Activated T-cell treated with anti-CD3 and anti-CD28 coated beads, Interleukin-2, amount 50 U/mL, for 24 hours (primary cell): ENCODE data around the gene TIMM23B.
"Not testable (repeated sequence)": the region's sequence is repeated elsewhere in the genome, so short reads cannot be mapped to it uniquely, and the experiment has no call there.

Source experiments
- DNase-seq: peaks from one replicate; pipeline ENCODE4 v3.0.0-alpha.2; 2020
- H3K27ac Mint-ChIP-seq: 2 replicates; pipeline ENCODE4 v1.8.0; 2020; ENCODE audit warnings: mild to moderate bottlenecking, mixed read lengths
- H3K27me3 Mint-ChIP-seq: 2 replicates; pipeline ENCODE4 v1.8.0; 2020; ENCODE audit warnings: mixed read lengths
- H3K36me3 Mint-ChIP-seq: 2 replicates; pipeline ENCODE4 v1.8.0; 2020; ENCODE audit warnings: low read depth, mixed read lengths
- H3K4me1 Mint-ChIP-seq: 2 replicates; pipeline ENCODE4 v1.8.0; 2020; ENCODE audit warnings: low read depth, mixed read lengths
- H3K4me3 Mint-ChIP-seq: 2 replicates; pipeline ENCODE4 v1.8.0; 2020; ENCODE audit warnings: mild to moderate bottlenecking, moderate library complexity, mixed read lengths
- H3K9me3 Mint-ChIP-seq: 2 replicates; pipeline ENCODE4 v1.8.0; 2020; ENCODE audit warnings: mixed read lengths

TIMM23B gene

DNA sequence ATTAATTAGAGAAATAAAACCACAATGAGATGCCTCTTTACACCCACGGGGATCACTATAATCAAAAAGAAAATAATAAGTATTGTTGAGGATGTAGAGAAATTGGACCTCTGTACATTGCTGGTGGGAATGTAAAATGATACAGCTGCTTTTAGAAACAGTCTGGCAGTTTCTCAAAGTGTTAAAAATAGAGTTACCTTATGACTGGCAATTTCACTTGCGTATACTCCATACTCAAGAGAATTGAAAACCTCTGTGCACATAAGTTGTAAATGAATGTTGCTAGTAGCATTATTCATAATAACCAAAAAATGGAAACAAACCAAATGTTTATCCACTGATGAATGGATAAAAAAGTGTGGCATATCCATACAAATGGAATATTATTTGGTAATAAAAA, 6.3 kb downstream of the TIMM23B start:
- not testable (repeated sequence) for H3K27me3 Mint-ChIP-seq, H3K4me3 Mint-ChIP-seq, H3K27ac Mint-ChIP-seq, H3K9me3 Mint-ChIP-seq, DNase-seq
- Mint-ChIP-seq H3K36me3 (peaks cover 58% of the 10 kb centered on the region), H3K4me1 (peaks cover 27% of the 10 kb centered on the region)

DNA sequence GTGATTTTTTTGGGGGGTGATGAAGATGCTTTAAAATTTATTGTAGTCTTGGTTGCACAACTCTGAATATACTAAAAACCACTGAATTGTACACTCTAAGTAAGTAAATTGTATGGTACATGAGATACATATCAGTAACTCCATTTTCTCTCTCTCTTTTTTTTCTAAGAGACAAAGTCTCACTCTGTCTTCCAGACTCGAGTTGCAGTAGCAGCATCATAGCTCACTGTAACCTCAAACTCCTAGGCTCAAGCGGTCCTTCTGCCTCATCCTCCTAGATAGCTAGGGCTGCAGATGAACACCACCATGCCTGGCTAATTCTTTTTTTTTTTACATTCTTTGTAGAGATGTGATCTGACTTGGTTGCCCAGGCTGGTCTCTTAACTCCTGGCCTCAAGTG, 6.9 kb downstream of the TIMM23B start:
- not testable (repeated sequence) for DNase-seq, H3K9me3 Mint-ChIP-seq, H3K27ac Mint-ChIP-seq, H3K27me3 Mint-ChIP-seq, H3K4me3 Mint-ChIP-seq
- Mint-ChIP-seq H3K4me1 (peaks cover 25% of the 10 kb centered on the region), H3K36me3 (peaks cover 58% of the 10 kb centered on the region)

GRCh38 chr10:49952006-49952405, 10.2 kb downstream of the TIMM23B start:
- not testable (repeated sequence) for H3K27me3 Mint-ChIP-seq, DNase-seq, H3K4me3 Mint-ChIP-seq, H3K27ac Mint-ChIP-seq, H3K9me3 Mint-ChIP-seq
- Mint-ChIP-seq H3K4me1 (peaks cover 10% of the 10 kb centered on the region), H3K36me3 (peaks cover 64% of the 10 kb centered on the region)

DNA sequence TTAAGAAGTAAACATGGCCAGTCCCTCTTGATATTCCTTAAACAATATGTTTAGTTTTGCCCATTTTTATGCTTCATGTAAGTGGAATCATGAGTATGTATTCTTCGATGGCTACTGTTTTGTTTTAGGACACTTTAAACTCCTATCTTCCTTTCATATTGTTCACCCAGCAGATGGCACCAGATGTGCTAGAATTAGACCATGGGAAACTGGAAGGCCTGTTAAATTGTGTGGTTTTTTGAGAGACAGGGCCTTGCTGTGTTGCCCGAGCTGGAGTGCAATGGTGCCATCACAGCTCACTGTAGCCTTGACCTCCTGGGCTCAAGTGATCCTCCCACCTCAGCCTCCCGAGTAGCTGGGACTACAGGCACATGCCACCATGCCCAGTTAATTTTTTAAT, 11.3 kb downstream of the TIMM23B start:
- not testable (repeated sequence) for H3K4me3 Mint-ChIP-seq, DNase-seq

DNA sequence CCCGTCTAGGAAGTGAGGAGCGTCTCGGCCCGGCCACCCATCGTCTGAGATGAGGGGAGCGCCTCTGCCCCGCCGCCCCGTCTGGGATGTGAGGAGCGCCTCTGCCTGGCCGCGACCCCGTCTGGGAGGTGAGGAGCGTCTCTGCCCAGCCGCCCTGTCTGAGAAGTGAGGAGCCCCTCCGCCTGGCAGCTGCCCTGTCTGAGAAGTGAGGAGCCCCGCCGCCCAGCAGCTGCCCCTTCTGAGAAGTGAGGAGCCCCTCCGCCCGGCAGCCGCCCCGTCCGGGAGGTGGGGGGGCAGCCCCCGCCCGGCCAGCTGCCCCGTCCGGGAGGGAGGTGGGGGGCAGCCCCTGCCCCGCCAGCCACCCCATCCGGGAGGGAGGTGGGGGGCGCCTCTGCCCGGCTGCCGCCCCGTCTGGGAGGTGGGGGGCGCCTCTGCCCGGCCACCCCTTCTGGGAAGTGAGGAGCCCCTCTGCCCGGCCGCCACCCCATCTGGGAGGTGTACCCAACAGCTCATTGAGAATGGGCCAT, 28.5 kb downstream of the TIMM23B start:
- DNase-seq, H3K9me3 Mint-ChIP-seq, H3K4me3 Mint-ChIP-seq, H3K4me1 Mint-ChIP-seq, H3K27me3 Mint-ChIP-seq, H3K27ac Mint-ChIP-seq: not testable (repeated sequence)
- H3K36me3 Mint-ChIP-seq: peaks cover 41% of the 10 kb centered on the region

More for the DNA sequence above, 11.3 kb downstream of the TIMM23B start:
- not testable (repeated sequence) for H3K9me3 Mint-ChIP-seq, H3K27me3 Mint-ChIP-seq, H3K27ac Mint-ChIP-seq, H3K4me1 Mint-ChIP-seq
- H3K36me3 Mint-ChIP-seq: peaks cover 66% of the 10 kb centered on the region

DNA sequence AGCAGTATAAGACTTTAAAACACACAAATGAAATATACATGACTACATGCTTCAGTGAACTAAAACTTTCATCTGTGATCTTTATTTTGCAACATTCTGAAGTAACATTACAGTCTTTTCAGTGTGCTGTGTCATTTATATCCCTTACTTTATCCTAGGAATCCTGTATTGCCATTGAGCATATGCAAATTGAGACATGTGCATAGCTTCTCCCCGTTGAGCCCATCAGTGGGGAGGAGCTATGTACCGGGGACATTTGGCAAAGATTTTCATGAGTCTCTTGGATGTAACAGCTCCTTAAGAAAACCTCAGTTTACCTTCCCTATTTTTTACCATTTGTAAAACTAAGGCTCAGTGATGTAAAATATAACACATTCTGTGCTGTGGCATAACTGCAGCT, 29.6 kb downstream of the TIMM23B start:
- not testable (repeated sequence) for H3K4me1 Mint-ChIP-seq, H3K27ac Mint-ChIP-seq, H3K4me3 Mint-ChIP-seq

DNA sequence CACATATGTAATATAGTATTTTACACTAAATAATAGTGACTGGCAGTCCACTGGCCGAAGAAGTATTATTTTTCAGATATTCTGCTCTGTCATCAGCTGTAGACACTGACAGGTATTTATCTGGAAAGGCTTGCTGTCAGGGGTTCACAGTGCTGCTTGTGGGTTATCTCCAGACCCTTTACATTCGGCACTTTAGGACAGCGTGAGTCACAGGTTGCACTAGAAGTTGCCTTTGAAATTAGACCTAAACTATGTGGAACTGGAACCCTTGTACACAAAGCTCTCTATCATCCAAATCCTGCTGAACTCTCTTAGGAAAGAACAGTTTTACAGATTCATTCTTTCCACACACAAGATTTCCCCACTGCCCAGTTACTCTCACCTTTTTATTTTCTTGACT, 30.2 kb downstream of the TIMM23B start:
- not testable (repeated sequence) for H3K9me3 Mint-ChIP-seq, H3K4me1 Mint-ChIP-seq, H3K27ac Mint-ChIP-seq, DNase-seq, H3K4me3 Mint-ChIP-seq, H3K27me3 Mint-ChIP-seq
- peaks cover 40% of the 10 kb centered on the region for H3K36me3 Mint-ChIP-seq

More for the DNA sequence above, 29.6 kb downstream of the TIMM23B start:
- peaks cover 38% of the 10 kb centered on the region for H3K36me3 Mint-ChIP-seq
- H3K27me3 Mint-ChIP-seq, DNase-seq, H3K9me3 Mint-ChIP-seq: not testable (repeated sequence)

GRCh38 chr10:49977756-49978155, 35.9 kb downstream of the TIMM23B start:
- Mint-ChIP-seq H3K4me1 (peaks cover 12% of the 10 kb centered on the region), H3K36me3 (peaks cover 37% of the 10 kb centered on the region)
- H3K27me3 Mint-ChIP-seq, DNase-seq, H3K27ac Mint-ChIP-seq, H3K9me3 Mint-ChIP-seq, H3K4me3 Mint-ChIP-seq: not testable (repeated sequence)

DNA sequence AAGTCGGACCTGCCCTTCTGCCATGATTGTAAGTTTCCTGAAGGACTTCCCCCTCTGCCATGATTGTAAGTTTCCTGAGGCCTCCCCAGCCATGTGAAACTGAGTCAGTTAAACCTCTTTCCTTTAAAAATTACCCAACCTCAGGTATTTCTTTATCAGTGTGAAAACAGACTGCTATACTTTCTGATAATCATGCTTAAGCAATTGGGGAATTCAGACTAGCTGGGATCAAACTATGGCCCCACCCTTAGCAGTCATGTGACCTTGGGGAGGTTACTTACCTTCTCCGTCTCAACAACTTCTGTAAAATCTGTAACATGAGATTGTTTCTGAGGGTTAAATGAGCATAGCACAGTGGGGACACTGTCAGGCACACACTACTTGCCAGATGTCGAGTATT, 45.4 kb downstream of the TIMM23B start:
- H3K4me1 Mint-ChIP-seq, H3K4me3 Mint-ChIP-seq, H3K9me3 Mint-ChIP-seq, H3K27me3 Mint-ChIP-seq, H3K27ac Mint-ChIP-seq, DNase-seq: not testable (repeated sequence)
- H3K36me3 Mint-ChIP-seq: peaks cover 38% of the 10 kb centered on the region

GRCh38 chr10:49988376-49988775, 46.5 kb downstream of the TIMM23B start, which contains the start of gene AGAP6:
Gene AGAP6 (plus strand): TSS chr10:49988406. CDS start chr10:49988716, 310 bp downstream.
- not testable (repeated sequence) for H3K4me1 Mint-ChIP-seq, H3K4me3 Mint-ChIP-seq, H3K27me3 Mint-ChIP-seq, H3K27ac Mint-ChIP-seq, H3K9me3 Mint-ChIP-seq, DNase-seq
- H3K36me3 Mint-ChIP-seq: peaks cover 44% of the 10 kb centered on the region

- not testable (repeated sequence) for H3K27ac Mint-ChIP-seq, H3K27me3 Mint-ChIP-seq, DNase-seq, H3K4me1 Mint-ChIP-seq, H3K9me3 Mint-ChIP-seq, H3K4me3 Mint-ChIP-seq
- H3K36me3 Mint-ChIP-seq: peaks cover 34% of the 10 kb centered on the region
These were observed 53.5 kb downstream of the TIMM23B start for GRCh38 chr10:49995321-49995720.

GRCh38 chr10:50014024-50014423, 72.2 kb downstream of the TIMM23B start:
- peaks cover 11% of the 10 kb centered on the region for H3K36me3 Mint-ChIP-seq
- not testable (repeated sequence) for DNase-seq, H3K27ac Mint-ChIP-seq, H3K27me3 Mint-ChIP-seq, H3K9me3 Mint-ChIP-seq, H3K4me1 Mint-ChIP-seq, H3K4me3 Mint-ChIP-seq

GRCh38 chr10:50015596-50016220, 73.9 kb downstream of the TIMM23B start:
- DNase-seq, H3K36me3 Mint-ChIP-seq, H3K4me1 Mint-ChIP-seq, H3K9me3 Mint-ChIP-seq, H3K27ac Mint-ChIP-seq, H3K27me3 Mint-ChIP-seq, H3K4me3 Mint-ChIP-seq: not testable (repeated sequence)

- not testable (repeated sequence) for H3K4me1 Mint-ChIP-seq, H3K27ac Mint-ChIP-seq, H3K27me3 Mint-ChIP-seq, H3K4me3 Mint-ChIP-seq, H3K36me3 Mint-ChIP-seq, DNase-seq, H3K9me3 Mint-ChIP-seq
These were observed 75.1 kb downstream of the TIMM23B start for GRCh38 chr10:50016926-50017325.

DNA sequence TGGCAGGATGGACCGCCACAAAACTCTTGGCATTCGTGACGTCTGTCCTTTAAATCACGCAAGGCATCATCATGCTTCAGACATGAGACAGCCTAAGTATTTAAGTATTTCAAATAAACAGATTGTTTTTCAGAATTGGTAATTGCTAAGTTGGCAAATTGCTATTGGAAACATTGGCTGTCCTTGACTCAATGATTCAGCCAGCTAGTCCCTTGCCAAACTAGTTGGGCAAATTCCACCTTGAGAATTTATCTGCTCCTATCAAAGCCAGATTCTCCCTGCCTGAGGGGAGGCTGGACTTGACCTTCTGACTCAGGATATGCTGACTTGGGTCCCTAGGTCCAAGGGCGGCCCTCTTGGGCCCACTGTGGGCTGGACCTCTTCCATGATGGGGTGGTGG, 75.8 kb downstream of the TIMM23B start:
- DNase-seq, H3K36me3 Mint-ChIP-seq, H3K4me3 Mint-ChIP-seq, H3K9me3 Mint-ChIP-seq, H3K27me3 Mint-ChIP-seq, H3K27ac Mint-ChIP-seq, H3K4me1 Mint-ChIP-seq: not testable (repeated sequence)

DNA sequence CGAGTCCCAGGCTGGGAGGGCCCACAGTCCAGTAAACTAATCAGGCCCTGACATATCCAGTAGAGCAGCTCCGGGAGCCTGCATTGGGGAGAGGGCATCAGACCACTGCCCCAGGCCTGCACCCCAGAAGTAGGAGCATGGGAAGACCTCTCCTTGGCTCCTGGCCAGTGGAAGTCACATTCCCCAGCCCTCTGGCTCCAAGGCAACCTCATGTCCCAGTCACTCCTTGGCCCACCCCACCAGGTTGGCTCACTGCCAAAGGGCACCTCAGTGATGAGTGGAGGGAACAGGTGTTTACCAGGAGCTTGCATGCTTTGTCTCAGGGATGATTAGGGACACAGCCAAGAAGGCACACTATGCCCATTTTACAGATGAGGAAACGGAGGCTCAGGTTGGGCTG, 77.4 kb downstream of the TIMM23B start:
- DNase-seq, H3K4me1 Mint-ChIP-seq, H3K27me3 Mint-ChIP-seq, H3K27ac Mint-ChIP-seq, H3K36me3 Mint-ChIP-seq, H3K4me3 Mint-ChIP-seq, H3K9me3 Mint-ChIP-seq: not testable (repeated sequence)
